Tibial artery (tissue), 4 donors: ENCODE data around the gene APOA4.
A peak's percentile ranks its signal among the peaks of the same experiment; 100 is the strongest.

Experiments used
- DNase-seq, 2 donors: peaks; one replicate each; pipeline ENCODE4 v3.0.0-alpha.2; 2019
- H3K27ac ChIP-seq, 2 donors: fragments of 200-600 bp; sonication (generic) in 1 of 2; 1 replicate in 1 of 2; 2 replicates in 1 of 2; pipeline ENCODE4 v1.5.1; 2018 to 2019; ENCODE audit warnings: mild to moderate bottlenecking in 1 of 2
- H3K27me3 ChIP-seq, 2 donors: fragments of 200-600 bp; sonication (generic) in 1 of 2; one replicate each; pipeline versions ENCODE4 v1.5.1 to v1.6.0; 2016 to 2019
- H3K36me3 ChIP-seq, 3 donors: fragments of 200-600 bp; sonication (generic) in 2 of 3; one replicate each; pipeline ENCODE4 v1.5.1; 2016 to 2019; ENCODE audit warnings: mild to moderate bottlenecking in 2 of 3
- H3K4me1 ChIP-seq, 4 donors: fragments of 200-600 bp; sonication (generic) in 2 of 4; 1 replicate in 3 of 4; 2 replicates in 1 of 4; pipeline ENCODE4 v1.5.1; 2016 to 2019
- H3K4me3 ChIP-seq, 2 donors: fragments of 200-600 bp; sonication (generic) in 1 of 2; 1 replicate in 1 of 2; 2 replicates in 1 of 2; pipeline ENCODE4 v1.5.1; 2018 to 2019; ENCODE audit warnings: mild to moderate bottlenecking in 2 of 2
- H3K9me3 ChIP-seq, 3 donors: fragments of 200-600 bp; sonication (generic) in 1 of 3; one replicate each; pipeline ENCODE4 v1.5.1; 2016 to 2019
- intact Hi-C: fragments of 100-400 bp; cut with DNase I; formaldehyde crosslinking; loops from one replicate; pipeline ENCODE4 v1.15.0; 2023; ENCODE audit warnings: low total_unique reads
- TF ChIP-seq, protein P1 (sequence below), 2 experiments: fragments of 200-600 bp in 1 of 2; fragments of 450-650 bp in 1 of 2; IDR thresholded peaks; one replicate each; pipeline ENCODE4 v1.5.1; 2017 to 2019; ENCODE audit warnings: antibody characterized with exemption in 2 of 2, mild to moderate bottlenecking in 1 of 2, moderate library complexity in 1 of 2

The APOA4 gene

DNA sequence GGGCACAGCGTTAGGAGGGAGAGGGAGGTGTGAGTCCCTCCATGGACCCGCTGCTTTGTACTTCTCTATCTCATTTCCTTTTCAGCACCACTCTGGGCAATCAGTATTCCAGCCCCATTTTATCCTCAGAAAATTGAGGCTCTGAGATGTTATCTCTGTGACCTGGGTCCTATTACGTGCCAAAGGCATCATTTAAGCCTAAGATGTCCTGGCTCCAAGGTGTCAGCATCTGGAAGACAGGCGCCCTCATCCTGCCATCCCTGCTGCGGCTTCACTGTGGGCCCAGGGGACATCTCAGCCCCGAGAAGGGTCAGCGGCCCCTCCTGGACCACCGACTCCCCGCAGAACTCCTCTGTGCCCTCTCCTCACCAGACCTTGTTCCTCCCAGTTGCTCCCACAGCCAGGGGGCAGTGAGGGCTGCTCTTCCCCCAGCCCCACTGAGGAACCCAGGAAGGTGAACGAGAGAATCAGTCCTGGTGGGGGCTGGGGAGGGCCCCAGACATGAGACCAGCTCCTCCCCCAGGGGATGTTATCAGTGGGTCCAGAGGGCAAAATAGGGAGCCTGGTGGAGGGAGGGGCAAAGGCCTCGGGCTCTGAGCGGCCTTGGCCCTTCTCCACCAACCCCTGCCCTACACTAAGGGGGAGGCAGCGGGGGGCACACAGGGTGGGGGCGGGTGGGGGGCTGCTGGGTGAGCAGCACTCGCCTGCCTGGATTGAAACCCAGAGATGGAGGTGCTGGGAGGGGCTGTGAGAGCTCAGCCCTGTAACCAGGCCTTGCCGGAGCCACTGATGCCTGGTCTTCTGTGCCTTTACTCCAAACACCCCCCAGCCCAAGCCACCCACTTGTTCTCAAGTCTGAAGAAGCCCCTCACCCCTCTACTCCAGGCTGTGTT, 5.8 kb upstream of the APOA4 start:
- Histone ChIP-seq H3K9me3 (no peaks in the 10 kb centered on the region), H3K36me3 (no peaks in the 10 kb centered on the region), H3K4me1 (no peaks in the 10 kb centered on the region), H3K27ac (no peak overlapping the region), H3K27me3 (peaks cover 0 to 13% of the 10 kb centered on the region in 2 donors), H3K4me3 (no peak overlapping the region)
- no peak for DNase-seq
- TF ChIP-seq, protein P1, sequence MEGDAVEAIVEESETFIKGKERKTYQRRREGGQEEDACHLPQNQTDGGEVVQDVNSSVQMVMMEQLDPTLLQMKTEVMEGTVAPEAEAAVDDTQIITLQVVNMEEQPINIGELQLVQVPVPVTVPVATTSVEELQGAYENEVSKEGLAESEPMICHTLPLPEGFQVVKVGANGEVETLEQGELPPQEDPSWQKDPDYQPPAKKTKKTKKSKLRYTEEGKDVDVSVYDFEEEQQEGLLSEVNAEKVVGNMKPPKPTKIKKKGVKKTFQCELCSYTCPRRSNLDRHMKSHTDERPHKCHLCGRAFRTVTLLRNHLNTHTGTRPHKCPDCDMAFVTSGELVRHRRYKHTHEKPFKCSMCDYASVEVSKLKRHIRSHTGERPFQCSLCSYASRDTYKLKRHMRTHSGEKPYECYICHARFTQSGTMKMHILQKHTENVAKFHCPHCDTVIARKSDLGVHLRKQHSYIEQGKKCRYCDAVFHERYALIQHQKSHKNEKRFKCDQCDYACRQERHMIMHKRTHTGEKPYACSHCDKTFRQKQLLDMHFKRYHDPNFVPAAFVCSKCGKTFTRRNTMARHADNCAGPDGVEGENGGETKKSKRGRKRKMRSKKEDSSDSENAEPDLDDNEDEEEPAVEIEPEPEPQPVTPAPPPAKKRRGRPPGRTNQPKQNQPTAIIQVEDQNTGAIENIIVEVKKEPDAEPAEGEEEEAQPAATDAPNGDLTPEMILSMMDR (IDR thresholded peaks at IDR 0.05): no peak
- intact Hi-C loops: no loop called here

DNA sequence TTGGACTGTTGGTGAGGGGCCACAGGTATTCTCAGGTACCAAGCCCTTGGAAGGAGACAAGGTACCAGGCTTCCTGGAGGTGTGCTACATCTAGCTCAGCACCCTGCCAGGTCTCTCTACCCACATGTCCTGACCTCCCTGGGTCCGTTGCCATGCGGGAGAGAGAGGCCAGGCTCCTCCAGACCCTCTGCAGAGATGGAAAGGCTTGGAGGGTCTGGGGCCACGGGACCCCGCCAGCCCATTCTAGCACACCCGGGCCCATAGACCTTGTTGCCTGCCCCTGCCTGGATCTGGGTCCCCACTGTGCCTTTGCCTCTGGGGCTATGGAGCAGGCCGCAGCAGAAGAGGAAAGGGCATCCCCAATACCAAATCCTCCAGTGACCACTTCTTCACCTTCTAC, 4.4 kb upstream of the APOA4 start:
- peaks cover 0 to 13% of the 10 kb centered on the region in 2 donors for H3K27me3 ChIP-seq
- H3K27ac ChIP-seq: no peak overlapping the region
- intact Hi-C loops: no loop called here
- H3K4me1 ChIP-seq: no peaks in the 10 kb centered on the region
- TF ChIP-seq, protein P1 (IDR thresholded peaks at IDR 0.05): no peak
- no peaks in the 10 kb centered on the region for H3K36me3 ChIP-seq
- no peak overlapping the region for H3K4me3 ChIP-seq
- DNase-seq: peak in 1 of 2 donors; percentile 3
- H3K9me3 ChIP-seq: no peaks in the 10 kb centered on the region

DNA sequence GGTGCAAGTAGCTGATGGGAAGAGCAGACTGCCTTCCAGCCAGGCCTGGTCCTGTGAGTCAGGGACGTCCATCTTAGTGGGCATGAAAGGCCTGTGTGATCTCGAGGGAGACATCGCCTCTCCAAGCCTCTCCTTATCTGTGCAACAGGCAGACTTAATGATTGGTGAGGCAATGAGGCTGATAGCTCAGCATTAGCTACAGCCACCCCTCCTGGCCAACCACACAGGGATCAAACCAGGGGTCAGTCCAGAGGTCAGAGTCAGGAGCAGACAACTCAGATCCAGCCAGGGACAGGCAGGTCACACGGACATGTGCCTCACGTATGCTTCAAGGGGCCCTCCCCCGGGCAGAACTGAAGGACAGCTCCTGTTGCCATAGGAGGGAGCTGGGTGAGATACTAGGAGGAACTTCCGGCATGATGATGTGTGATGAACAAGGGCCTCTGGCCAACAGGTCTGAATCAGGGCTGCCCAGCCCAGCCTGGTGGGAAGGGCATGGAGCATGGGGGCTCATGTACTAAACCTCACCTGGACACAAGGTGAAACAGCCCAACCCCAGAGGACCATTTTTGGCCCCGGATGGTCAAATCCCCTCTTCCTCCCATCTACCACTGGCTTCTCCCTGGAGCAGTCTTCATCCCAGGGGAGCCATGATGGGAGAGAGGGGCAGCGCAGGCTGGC, 3.8 kb upstream of the APOA4 start:
- intact Hi-C loops: no loop called here
- H3K36me3 ChIP-seq: no peaks in the 10 kb centered on the region
- H3K4me1 ChIP-seq: no peaks in the 10 kb centered on the region
- TF ChIP-seq, protein P1 (IDR thresholded peaks at IDR 0.05): no peak
- peaks cover 0 to 13% of the 10 kb centered on the region in 2 donors for H3K27me3 ChIP-seq
- H3K4me3 ChIP-seq: no peak overlapping the region
- H3K9me3 ChIP-seq: no peaks in the 10 kb centered on the region
- peak in 1 of 2 donors; percentile 10 for DNase-seq
- H3K27ac ChIP-seq: no peak overlapping the region

DNA sequence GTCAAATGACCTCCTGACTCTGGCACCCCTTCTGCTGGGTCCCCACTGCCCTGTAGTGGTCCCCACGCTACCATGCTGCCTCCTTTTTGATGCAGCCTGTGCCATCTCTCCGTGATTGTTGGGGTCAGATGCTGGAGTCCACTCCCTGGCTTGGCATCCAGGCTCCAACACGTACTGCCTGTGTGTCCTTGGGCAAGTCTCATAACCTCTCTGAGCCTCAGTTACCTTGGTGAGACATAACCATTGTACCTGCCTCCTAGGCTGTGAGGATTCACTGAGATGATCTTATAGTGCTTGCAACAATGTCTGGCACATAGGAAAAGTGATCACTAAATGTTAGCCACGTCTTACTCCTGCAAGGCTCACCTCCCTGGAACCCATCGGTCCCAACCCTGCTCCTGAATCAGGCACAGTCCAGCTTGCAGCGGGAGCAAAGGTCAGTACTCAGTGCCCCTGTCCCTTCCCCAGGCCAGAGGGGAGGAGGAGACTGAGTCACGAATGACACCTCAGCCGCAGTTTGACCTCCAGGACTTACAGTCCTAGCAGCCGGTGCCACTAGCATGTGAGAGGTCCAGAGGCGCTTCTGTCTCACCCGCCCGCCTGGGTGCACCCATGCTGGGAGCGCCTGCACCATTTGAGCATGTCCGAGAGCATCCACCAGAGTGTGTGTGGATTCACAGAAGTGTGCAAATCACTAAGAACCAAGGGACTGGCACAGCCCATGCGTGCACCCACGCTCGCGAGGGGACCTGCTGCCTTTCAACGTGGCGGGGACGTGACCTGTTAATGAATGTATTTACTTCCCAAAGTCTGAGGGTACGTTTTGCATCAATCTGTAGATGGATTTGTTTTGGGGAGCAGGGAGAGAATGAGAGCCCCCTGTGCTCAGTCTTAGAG, 3.0 kb upstream of the APOA4 start:
- peak in 1 of 2 donors; percentile 15 for DNase-seq
- TF ChIP-seq, protein P1 (IDR thresholded peaks at IDR 0.05): no peak
- intact Hi-C loops: no loop called here
- no peaks in the 10 kb centered on the region for H3K36me3 ChIP-seq
- no peaks in the 10 kb centered on the region for H3K9me3 ChIP-seq
- H3K27ac ChIP-seq: no peak overlapping the region
- H3K27me3 ChIP-seq: peaks cover 0 to 13% of the 10 kb centered on the region in 2 donors
- H3K4me3 ChIP-seq: no peak overlapping the region
- H3K4me1 ChIP-seq: no peaks in the 10 kb centered on the region

DNA sequence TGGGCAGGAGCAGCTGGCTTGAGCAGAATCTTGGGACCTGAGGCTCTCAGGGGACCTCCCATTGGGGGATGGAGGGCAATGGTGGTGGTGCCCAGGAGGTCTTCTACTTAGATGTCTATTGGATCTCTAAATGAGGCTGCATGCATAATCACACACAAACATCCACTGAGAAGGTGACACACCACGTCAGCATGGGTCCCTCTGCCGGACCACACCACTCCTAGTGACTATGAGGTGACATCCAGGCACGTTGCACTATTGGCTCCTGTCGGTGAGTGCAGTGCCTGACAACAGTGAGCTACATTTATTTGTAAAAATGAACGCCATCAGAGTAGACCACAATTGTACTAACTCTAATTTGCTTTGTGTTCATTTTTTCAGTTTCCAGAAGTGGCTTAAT, 2.3 kb upstream of the APOA4 start:
- peaks cover 0 to 13% of the 10 kb centered on the region in 2 donors for H3K27me3 ChIP-seq
- no peak overlapping the region for H3K27ac ChIP-seq
- TF ChIP-seq, protein P1 (IDR thresholded peaks at IDR 0.05): no peak
- H3K4me1 ChIP-seq: no peaks in the 10 kb centered on the region
- H3K36me3 ChIP-seq: no peaks in the 10 kb centered on the region
- no peak for DNase-seq
- no peak overlapping the region for H3K4me3 ChIP-seq
- H3K9me3 ChIP-seq: no peaks in the 10 kb centered on the region
- intact Hi-C loops: no loop called here
